K562 (cell line): ENCODE measurements around the gene RNU6-8. TPM values are rescaled to one million over a fixed set of nuclear protein-coding genes. Genes with fewer than 3 reads are reported as not detected.

Source experiments
- CXXC5 ChIP-seq: fragments of 250-450 bp; sonication (Bioruptor Pico); IDR thresholded peaks from 2 replicates; pipeline ENCODE4 v1.8.0; 2022; ENCODE audit warnings: inconsistent platforms, mild to moderate bottlenecking, moderate library complexity
- EP400 ChIP-seq: fragments of 450-650 bp; IDR thresholded peaks from 2 replicates; pipeline ENCODE4 v1.6.1; 2017; ENCODE audit warnings: antibody characterized with exemption, mild to moderate bottlenecking, moderate library complexity
- NCOR1 ChIP-seq: fragments of 450-650 bp; IDR thresholded peaks from 2 replicates; pipeline ENCODE4 v1.6.1; 2016; ENCODE audit warnings: mild to moderate bottlenecking, moderate library complexity
- NFXL1 ChIP-seq: fragments of 450-650 bp; formaldehyde crosslinking; IDR thresholded peaks from 2 replicates; pipeline ENCODE4 v1.4.0; 2021; ENCODE audit warnings: mild to moderate bottlenecking
- PHF20 ChIP-seq: fragments of 450-650 bp; IDR thresholded peaks from 2 replicates; pipeline ENCODE4 v1.6.1; 2018; ENCODE audit not compliant: partially characterized antibody
- RBM15 ChIP-seq: fragments of 200-400 bp; formaldehyde crosslinking; IDR thresholded peaks from 2 replicates; pipeline ENCODE4 v1.6.1; 2018; ENCODE audit warnings: mild to moderate bottlenecking, low read length, moderate library complexity; ENCODE audit not compliant: insufficient read depth
- SAFB ChIP-seq: fragments of 200-400 bp; formaldehyde crosslinking; IDR thresholded peaks from 2 replicates; pipeline ENCODE4 v1.6.1; 2017; ENCODE audit warnings: low read depth, low read length, borderline replicate concordance
- SNIP1 ChIP-seq: fragments of 450-650 bp; IDR thresholded peaks from 2 replicates; pipeline ENCODE4 v1.7.1; 2017; ENCODE audit warnings: low read depth, mild to moderate bottlenecking
- TAF15 ChIP-seq: fragments of 200-400 bp; formaldehyde crosslinking; IDR thresholded peaks from 2 replicates; pipeline ENCODE4 v1.6.1; 2017; ENCODE audit warnings: mild to moderate bottlenecking, low read depth, low read length, moderate library complexity
- ZFP30 ChIP-seq: fragments of 250-450 bp; sonication (Bioruptor Pico); IDR thresholded peaks from 2 replicates; pipeline ENCODE4 v1.8.0; 2022; ENCODE audit warnings: moderate library complexity, mild to moderate bottlenecking, inconsistent platforms, borderline replicate concordance
- ZNF12 ChIP-seq: sonication (generic); formaldehyde crosslinking; IDR thresholded peaks from 2 replicates; pipeline ENCODE4 v1.4.0; 2020; ENCODE audit warnings: mild to moderate bottlenecking, missing genetic modification reagents
- ZNF232 ChIP-seq: sonication (generic); formaldehyde crosslinking; IDR thresholded peaks from 2 replicates; pipeline ENCODE4 v1.8.0; 2022; ENCODE audit warnings: mild to moderate bottlenecking, missing genetic modification reagents
- ZNF407 ChIP-seq: fragments of 450-650 bp; IDR thresholded peaks from 2 replicates; pipeline ENCODE4 v1.6.1; 2016; ENCODE audit warnings: low read depth
- polyA plus RNA-seq, 8 experiments: library from polyadenylated mRNA; depleted of rRNA in 4 of 8; stranded (reverse) in 5 of 8; unstranded in 3 of 8; fragments of >200 nt; fragmentation: Nextera tagmentation in 2 of 8; fragmentation: Illumina TruSeq in 1 of 8; extraction: Ambion mirVana in 2 of 8; extraction: Trizol in 1 of 8; gene quantifications; 2 replicates each; pipeline versions ENCODE4 v1.2.1 to v1.2.3, GENCODE V29; 2011 to 2014; ENCODE audit warnings: inconsistent platforms in 1 of 8, missing spikeins in 1 of 8
- total RNA-seq, 7 experiments: library from RNA; depleted of rRNA in 6 of 7; stranded (reverse); fragments of >200 nt in 6 of 7; fragmentation: Illumina TruSeq in 2 of 7; extraction: Trizol in 2 of 7; gene quantifications; 2 replicates each; pipeline versions ENCODE4 v1.2.1 to v1.2.3, GENCODE V29; 2011 to 2021; ENCODE audit warnings: low replicate concordance in 1 of 7
- TF ChIP-seq, protein P1 (sequence below), 2 experiments: fragments of 450-650 bp; conservative IDR thresholded peaks; 2 replicates each; pipeline ENCODE4 v1.6.1; 2017; ENCODE audit warnings: mild to moderate bottlenecking in 2 of 2, moderate library complexity in 2 of 2

The RNU6-8 gene
- total and polyA plus RNA-seq, 9 of the 15 experiments (the other 6 are each of a cell fraction or from before 2014, with no cell fraction given): not detected

GRCh38 chr14:32202998-32203882, at the start of gene RNU6-8 (continued):
- TF ChIP-seq, protein P1, sequence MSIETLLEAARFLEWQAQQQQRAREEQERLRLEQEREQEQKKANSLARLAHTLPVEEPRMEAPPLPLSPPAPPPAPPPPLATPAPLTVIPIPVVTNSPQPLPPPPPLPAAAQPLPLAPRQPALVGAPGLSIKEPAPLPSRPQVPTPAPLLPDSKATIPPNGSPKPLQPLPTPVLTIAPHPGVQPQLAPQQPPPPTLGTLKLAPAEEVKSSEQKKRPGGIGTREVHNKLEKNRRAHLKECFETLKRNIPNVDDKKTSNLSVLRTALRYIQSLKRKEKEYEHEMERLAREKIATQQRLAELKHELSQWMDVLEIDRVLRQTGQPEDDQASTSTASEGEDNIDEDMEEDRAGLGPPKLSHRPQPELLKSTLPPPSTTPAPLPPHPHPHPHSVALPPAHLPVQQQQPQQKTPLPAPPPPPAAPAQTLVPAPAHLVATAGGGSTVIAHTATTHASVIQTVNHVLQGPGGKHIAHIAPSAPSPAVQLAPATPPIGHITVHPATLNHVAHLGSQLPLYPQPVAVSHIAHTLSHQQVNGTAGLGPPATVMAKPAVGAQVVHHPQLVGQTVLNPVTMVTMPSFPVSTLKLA (conservative IDR thresholded peaks at IDR 0.05): peak in 1 of 2 experiments; percentile 75; a peak in 3 of 4 replicates
- TF ChIP-seq PHF20 (peak; percentile 18), ZNF12 (CRISPR knock-in tag) (no peak), SAFB (no peak), RBM15 (no peak), NCOR1 (no peak), ZFP30 (CRISPR knock-in tag) (no peak), CXXC5 (CRISPR knock-in tag) (peak; percentile 54), ZNF407 (peak; percentile 17; the same call in 1 of the 2 replicates), NFXL1 (CRISPR knock-in tag) (no peak), TAF15 (no peak), ZNF232 (no peak), SNIP1 (no peak), EP400 (peak; percentile 55; the same call in 1 of the 2 replicates)
